Activated CD4-positive, alpha-beta T cell treated with anti-CD3 and anti-CD28 coated beads, Interleukin-2, amount 50 U/mL, for 16 hours (primary cell): ENCODE data around the gene MBTD1.
"Not testable (repeated sequence)": the region's sequence is repeated elsewhere in the genome, so short reads cannot be mapped to it uniquely, and the experiment has no call there.

ENCODE experiments used
- DNase-seq: peaks from one replicate; pipeline ENCODE4 v3.0.0-alpha.2; 2020

MBTD1 gene

GRCh38 chr17:51259564-51260236 is at the start of gene MBTD1:
Gene MBTD1, minus strand, starts transcription at chr17:51260049. Its CDS starts 34,888 bp downstream, at chr17:51225161.
- peak; percentile 96 for DNase-seq

DNA sequence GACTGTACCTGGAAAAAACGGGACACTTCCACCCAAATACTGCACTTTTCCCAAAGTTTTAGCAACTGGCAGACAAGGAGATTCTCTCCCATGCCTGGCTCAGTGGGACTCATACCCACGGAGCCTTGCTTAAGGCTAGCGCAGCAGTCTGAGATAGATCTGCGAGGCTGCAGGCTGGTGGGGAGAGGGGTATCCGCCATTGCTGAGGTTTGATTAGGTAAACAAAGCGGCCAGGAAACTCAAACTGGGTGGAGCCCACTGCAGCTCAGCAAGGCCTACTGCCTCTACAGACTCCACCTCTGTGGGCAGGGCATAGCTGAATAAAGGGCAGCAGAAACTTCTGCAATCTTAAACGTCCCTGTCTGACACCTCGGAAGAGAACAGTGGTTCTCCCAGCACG is 45.3 kb upstream of the MBTD1 start:
- DNase-seq, result no peak

DNA sequence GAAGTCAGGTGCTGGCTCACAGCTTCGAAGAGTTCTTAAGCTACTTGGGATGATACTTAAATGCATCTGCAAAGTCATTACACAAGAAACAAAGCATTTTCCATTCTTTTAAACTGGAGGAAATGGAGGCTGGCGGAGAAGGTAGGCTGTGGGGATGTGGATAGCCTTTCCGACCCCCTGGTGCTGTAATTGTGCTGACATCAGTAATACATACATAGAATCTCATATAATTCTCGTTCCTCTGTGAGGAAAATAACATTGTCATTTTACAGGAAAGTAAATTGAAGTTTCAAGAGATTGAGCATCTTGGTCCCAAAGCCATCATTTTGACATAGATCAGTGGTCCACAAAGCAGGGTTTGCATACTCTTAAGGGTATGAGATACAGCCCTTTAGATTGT is 40.0 kb upstream of the MBTD1 start:
- no peak for DNase-seq

GRCh38 chr17:51298508-51299371 is 38.9 kb upstream of the MBTD1 start:
- peak; percentile 8 for DNase-seq

GRCh38 chr17:51294338-51294737 is 34.5 kb upstream of the MBTD1 start:
- DNase-seq, result not testable (repeated sequence)

- no peak for DNase-seq
These were observed 29.9 kb upstream of the MBTD1 start for GRCh38 chr17:51289696-51290111.

DNA sequence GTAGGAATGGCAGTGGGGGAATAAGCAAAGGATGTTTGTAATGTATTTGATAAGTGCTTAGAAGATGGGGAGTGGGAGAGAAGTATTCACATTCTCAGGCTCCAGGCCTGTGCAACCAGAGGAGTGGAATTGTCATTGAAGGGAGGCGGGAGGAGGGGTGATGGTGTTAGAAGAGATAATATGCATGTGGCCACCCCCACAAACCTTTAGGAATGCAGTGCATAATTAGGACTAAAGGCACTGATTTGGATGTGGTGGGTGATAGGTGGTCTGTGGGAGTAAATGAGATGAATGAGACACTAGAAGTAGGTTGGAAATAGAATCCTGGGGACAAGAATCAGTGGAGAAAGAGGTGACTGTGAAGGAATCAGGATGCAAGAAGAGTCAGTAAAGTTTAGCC is 27.6 kb upstream of the MBTD1 start:
- no peak for DNase-seq

GRCh38 chr17:51279183-51279582 is 19.3 kb upstream of the MBTD1 start:
- DNase-seq, result peak; percentile 20

DNA sequence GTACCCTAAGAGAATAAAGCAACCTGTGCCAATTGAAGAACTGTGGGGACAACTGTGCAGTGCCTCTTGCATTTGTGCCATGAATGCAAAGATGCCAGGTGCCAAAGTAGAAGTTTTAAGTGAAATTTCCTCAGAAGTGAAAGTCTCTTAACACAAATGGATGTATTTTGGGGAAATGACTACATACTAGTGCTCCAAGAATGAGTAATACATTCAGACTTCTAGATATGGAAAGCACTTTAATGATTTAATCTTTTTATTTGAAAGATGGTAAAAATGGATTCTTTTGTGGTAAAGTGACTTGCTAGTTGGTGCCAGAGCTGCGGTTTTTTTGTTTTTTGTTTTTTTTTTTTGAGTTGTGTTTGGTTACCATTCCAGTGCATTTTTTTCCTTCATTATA is 15.5 kb upstream of the MBTD1 start:
- DNase-seq, result peak; percentile 34

- no peak for DNase-seq
These were observed 13.0 kb upstream of the MBTD1 start for GRCh38 chr17:51272812-51273211.

DNA sequence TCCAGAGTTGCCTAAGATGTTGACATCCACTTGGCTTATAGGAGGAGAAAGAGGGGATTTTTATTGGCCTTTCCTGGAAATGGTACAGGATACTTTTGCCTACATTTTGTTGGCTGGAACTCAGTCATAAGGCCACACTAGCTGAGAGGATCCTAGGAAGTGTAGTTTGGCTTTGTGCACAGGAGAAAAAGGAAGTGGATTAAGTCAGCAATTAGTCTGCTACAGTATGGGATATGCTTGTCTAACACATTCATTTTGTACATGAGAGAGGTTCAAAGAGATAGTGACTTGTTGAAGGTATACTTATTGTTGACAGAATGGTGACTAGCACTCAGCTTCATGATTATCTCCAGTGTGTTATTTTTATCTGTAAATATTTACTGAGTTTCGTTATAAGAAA is 10.8 kb upstream of the MBTD1 start:
- DNase-seq, result no peak

DNA sequence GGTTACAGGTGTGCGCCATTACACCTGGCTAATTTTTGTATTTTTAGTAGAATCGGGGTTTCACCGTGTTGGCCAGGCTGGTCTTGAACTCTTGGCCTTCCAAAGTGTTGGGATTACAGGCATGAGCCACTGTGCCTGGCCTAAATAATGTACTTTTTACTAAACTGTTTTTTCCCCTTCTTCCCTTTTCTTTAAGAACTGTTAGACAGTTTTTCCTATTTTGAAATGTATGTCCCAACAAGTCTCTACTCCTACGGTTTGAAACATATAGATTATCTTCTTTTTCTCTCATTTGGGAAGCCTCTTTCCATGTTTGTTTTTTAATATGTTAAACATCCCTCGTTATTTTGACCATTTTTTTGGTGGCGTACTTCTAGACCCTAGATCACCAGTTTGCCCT is 10.1 kb upstream of the MBTD1 start:
- DNase-seq, result no peak

DNA sequence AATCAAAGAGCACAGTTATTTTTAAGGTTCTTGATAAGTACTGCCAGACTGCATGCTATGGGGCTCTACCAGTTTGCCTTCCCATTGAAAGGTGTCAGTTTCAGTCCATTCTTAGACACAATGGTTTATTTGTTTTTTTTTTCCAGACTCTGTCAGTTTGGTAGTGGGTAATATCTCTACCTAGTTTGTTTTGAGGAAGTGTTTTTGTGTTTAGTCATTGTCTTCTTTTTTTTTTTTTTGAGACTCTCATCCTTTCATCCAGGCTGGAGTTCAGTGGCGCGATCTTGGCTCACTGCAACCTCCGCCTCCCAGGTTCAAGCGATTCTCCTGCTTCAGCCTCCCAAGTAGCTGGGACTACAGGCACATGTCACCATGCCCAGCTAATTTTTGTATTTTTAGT is 4.6 kb upstream of the MBTD1 start:
- DNase-seq, result not testable (repeated sequence)

- peak; percentile 28 for DNase-seq
These were observed 3.2 kb upstream of the MBTD1 start for GRCh38 chr17:51263006-51263405.

- no peak for DNase-seq
These were observed 1.4 kb upstream of the MBTD1 start for GRCh38 chr17:51261024-51261963.

DNA sequence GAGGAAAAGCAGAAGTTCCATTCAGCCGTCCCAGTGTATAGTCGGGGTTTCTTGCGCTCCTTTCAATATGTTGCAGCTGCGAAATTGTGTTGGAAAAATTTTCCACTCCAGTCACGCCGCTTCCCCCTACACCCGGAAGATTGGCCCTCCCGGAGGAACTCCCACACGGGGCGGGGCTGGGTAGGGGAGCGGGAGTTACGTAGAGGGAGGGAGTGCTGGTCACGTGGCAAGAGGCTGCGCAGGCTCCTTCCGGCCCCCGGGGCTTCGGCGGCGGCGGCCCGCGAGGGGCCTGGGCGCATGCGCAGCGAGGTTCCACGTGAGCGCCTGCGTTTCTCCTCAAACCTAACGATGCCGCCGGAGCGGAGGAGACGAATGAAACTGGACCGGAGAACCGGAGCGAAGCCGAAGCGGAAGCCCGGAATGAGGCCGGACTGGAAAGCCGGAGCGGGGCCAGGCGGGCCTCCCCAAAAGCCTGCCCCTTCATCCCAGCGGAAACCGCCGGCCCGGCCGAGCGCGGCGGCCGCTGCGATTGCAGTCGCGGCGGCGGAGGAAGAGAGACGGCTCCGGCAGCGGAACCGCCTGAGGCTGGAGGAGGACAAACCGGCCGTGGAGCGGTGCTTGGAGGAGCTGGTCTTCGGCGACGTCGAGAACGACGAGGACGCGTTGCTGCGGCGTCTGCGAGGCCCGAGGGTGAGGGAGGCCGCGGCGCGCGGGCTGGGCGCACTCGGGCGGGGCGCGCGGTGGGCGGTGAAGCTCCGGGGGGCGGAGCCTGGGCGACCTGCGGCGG is 581 bp upstream of the MBTD1 start, which contains the start of gene UTP18:
Gene UTP18, plus strand, starts transcription at position 310 of the 787 bp plus-strand sequence. Its CDS starts 39 bp downstream, at position 349.
- peak; percentile 98 for DNase-seq

- peak; percentile 21 for DNase-seq
These were observed 889 bp downstream of the MBTD1 start for GRCh38 chr17:51258756-51259563.

DNA sequence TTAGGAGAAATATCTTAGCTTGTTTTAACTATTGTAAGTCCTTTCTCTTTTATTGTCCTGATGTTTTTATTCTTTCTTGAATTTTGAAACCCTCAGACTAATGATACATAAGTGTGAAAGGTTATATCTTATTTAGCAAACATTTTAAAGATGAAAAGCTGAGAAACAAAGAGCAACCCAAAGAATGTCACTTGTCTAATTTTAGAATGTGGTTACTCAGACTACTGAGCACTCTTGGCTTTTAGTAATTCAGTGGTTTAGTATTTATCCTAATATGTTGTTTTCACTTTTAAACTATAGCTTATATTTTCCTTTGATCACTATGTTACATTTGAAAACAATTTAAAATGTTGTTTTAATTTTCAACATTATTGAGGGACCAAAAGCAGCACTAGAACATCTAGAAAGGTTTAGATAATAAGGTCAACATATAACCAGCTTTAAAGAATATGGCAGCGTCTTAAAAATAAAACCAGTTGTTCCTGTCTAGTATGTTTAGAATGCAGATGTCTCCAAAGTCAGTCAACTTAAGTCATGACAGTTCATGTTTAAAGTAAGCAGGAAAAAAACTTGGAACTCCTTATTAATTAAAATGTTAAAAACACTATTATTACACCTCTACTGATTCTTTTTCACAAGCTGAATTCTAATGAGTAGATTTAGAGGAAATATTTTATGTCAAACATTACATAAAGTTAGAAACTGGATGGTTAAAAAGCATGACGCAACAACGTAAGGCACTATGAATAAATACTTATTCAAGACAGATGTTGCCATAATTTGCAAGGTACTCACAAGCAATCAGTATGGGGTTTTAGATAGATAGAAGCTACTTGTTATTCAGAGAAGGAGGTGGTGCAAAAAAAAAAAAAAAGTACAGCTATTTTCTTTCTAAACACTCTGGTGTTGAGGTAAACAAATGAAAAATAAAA is 2.4 kb downstream of the MBTD1 start:
- no peak for DNase-seq

DNA sequence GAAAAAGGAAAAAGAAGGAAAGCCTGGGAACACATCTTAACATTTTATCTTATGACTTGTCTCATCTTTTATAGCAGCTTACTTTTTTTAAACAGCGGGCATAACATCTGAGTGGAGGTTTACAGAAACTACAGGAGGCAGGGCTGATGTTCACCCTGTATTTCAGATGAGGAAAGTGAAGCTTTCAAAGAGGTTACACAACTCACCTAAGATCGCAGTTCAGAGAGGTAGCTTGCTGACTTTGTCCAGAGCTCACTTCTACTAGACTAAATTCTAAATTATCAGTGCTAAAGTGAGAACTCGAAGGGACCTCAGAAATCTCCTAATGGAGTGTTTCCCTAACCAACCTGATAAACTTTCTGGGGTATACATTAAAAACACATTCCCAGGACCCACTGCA is 3.7 kb downstream of the MBTD1 start:
- DNase-seq, result no peak

GRCh38 chr17:51255673-51256072 is 4.2 kb downstream of the MBTD1 start:
- no peak for DNase-seq
